A673 (cell line): ENCODE measurements around the gene BEGAIN. TPM values are rescaled to one million over a fixed set of nuclear protein-coding genes. Genes with fewer than 3 reads are reported as not detected.

Experiments
- BruUV-seq: library from RNA; stranded (reverse); fragments of 400-500 nt; replicated peaks from 2 replicates; lab custom pipeline; 2021; lab: Mats Ljungman, UMichigan
- CTCF ChIA-PET: fragments of 300-600 bp; sonication (Branson Sonifier 250); formaldehyde crosslinking; loops from one replicate; lab custom pipeline; 2022; ENCODE audit warnings: antibody characterized with exemption; lab: Charles Lee
- POLR2A ChIA-PET: fragments of 300-600 bp; sonication (Branson Sonifier 250); formaldehyde crosslinking; loops from one replicate; lab custom pipeline; 2022; ENCODE audit warnings: antibody characterized with exemption; ENCODE audit not compliant: low non-redundant PET; lab: Charles Lee
- DNase-seq: peaks from one replicate; pipeline ENCODE4 v3.0.0-alpha.2; 2015; ENCODE audit warnings: low spot score
- H3K27ac ChIP-seq: fragments of 200-600 bp; sonication (generic); 2 replicates; pipeline ENCODE4 v1.5.1; 2016; ENCODE audit warnings: mixed run types, low read depth, mild to moderate bottlenecking, mixed read lengths, antibody characterized with exemption, low read length; ENCODE audit not compliant: poor library complexity, severe bottlenecking
- H3K27me3 ChIP-seq: fragments of 200-600 bp; sonication (generic); replicated peaks from 2 replicates; pipeline ENCODE4 v1.6.1; 2017; ENCODE audit warnings: mixed run types, low read depth, mild to moderate bottlenecking, mixed read lengths, antibody characterized with exemption, low read length; ENCODE audit not compliant: insufficient read depth, poor library complexity
- H3K36me3 ChIP-seq: fragments of 200-600 bp; sonication (generic); 2 replicates; pipeline ENCODE4 v1.6.1; 2016; ENCODE audit warnings: mixed run types, mild to moderate bottlenecking, mixed read lengths, antibody characterized with exemption, low read length; ENCODE audit not compliant: insufficient read depth, poor library complexity, severe bottlenecking
- H3K4me1 ChIP-seq: fragments of 200-600 bp; sonication (generic); 2 replicates; pipeline ENCODE4 v1.6.1; 2017; ENCODE audit warnings: mixed run types, mild to moderate bottlenecking, mixed read lengths, antibody characterized with exemption, low read length; ENCODE audit not compliant: insufficient read depth, poor library complexity, severe bottlenecking
- H3K4me3 ChIP-seq: fragments of 200-600 bp; sonication (generic); 2 replicates; pipeline ENCODE4 v1.5.1; 2016; ENCODE audit warnings: low read depth, mixed run types, mild to moderate bottlenecking, mixed read lengths, low read length; ENCODE audit not compliant: poor library complexity, severe bottlenecking
- H3K9me3 ChIP-seq: fragments of 200-600 bp; sonication (generic); 2 replicates; pipeline ENCODE4 v1.6.1; 2016; ENCODE audit warnings: mixed run types, low read depth, mild to moderate bottlenecking, mixed read lengths, antibody characterized with exemption, low read length; ENCODE audit not compliant: poor library complexity, severe bottlenecking
- EZH2 ChIP-seq: fragments of 200-600 bp; sonication (generic); IDR thresholded peaks from 2 replicates; pipeline ENCODE4 v1.6.1; 2017; ENCODE audit warnings: borderline replicate concordance, low read depth, mild to moderate bottlenecking, mixed read lengths, antibody characterized with exemption, low read length; ENCODE audit not compliant: poor library complexity, severe bottlenecking
- intact Hi-C: fragments of 100-400 bp; cut with micrococcal nuclease; formaldehyde crosslinking; loops from one replicate; pipeline ENCODE4 v1.10.0; 2022; ENCODE audit not compliant: unreplicated experiment
- total RNA-seq: library from RNA; stranded (reverse); gene quantifications from 2 replicates; pipeline ENCODE4 v1.2.3, GENCODE V29; 2021
- TF ChIP-seq, protein P1 (sequence below): fragments of 300-800, 200-600 bp; sonication (generic); conservative IDR thresholded peaks from 2 replicates; pipeline ENCODE4 v1.5.1; 2017; ENCODE audit warnings: low read depth, mild to moderate bottlenecking, antibody characterized with exemption, low read length, moderate library complexity, mixed read lengths

BEGAIN gene
- total RNA-seq, 1 experiment from 2014 or later = 0.84 TPM

DNA sequence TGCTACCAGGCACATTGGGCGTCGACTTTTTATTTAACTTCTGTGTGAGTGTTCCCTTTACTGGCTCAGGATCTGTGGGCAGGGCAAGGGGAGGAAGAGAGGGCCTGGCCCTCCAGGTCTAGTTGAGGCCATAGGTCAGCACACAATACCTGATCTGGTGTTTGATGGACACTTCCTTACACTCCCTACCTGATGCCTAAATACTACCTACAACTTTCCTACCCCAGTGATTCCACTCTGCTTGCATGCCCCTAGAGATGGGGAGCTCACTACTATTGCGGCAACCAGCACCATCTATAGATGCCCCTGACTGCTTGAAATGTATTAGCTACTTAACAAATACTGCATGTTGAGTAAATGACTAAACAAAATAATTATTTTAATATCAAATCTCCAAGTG, 20.8 kb upstream of the BEGAIN start:
- Histone ChIP-seq H3K36me3 (no peaks in the 10 kb centered on the region), H3K27ac (no peak overlapping the region), H3K27me3 (no peaks in the 10 kb centered on the region), H3K9me3 (no peaks in the 10 kb centered on the region), H3K4me3 (no peak overlapping the region), H3K4me1 (no peaks in the 10 kb centered on the region)
- BruUV-seq = no TSS peak
- TF ChIP-seq, protein P1, sequence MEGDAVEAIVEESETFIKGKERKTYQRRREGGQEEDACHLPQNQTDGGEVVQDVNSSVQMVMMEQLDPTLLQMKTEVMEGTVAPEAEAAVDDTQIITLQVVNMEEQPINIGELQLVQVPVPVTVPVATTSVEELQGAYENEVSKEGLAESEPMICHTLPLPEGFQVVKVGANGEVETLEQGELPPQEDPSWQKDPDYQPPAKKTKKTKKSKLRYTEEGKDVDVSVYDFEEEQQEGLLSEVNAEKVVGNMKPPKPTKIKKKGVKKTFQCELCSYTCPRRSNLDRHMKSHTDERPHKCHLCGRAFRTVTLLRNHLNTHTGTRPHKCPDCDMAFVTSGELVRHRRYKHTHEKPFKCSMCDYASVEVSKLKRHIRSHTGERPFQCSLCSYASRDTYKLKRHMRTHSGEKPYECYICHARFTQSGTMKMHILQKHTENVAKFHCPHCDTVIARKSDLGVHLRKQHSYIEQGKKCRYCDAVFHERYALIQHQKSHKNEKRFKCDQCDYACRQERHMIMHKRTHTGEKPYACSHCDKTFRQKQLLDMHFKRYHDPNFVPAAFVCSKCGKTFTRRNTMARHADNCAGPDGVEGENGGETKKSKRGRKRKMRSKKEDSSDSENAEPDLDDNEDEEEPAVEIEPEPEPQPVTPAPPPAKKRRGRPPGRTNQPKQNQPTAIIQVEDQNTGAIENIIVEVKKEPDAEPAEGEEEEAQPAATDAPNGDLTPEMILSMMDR = no peak
- no peak for TF ChIP-seq EZH2
- POLR2A ChIA-PET = no interaction called here
- intact Hi-C loops = no loop called here
- CTCF ChIA-PET = no interaction called here
- DNase-seq = no peak

DNA sequence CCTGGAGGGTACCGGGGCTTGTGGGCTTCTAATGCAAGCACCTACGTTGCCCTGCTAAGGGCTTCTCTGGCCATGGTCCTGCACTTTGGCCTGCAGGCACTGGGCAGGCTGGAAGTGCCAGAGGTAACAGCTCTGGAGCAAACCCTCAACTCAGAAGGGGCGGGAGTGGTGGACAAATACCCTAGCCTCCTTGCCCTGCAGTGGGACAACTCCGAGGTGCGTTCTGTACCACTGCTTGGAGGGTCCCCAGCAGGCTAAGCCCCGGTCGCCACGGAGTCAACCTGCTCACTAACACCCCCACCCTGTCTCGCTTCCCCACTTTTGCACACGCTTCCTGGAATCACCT, 20.4 kb upstream of the BEGAIN start:
- TF ChIP-seq EZH2 = no peak
- TF ChIP-seq, protein P1 = no peak
- H3K4me3 ChIP-seq = no peak overlapping the region
- POLR2A ChIA-PET = no interaction called here
- no peaks in the 10 kb centered on the region for H3K27me3 ChIP-seq
- CTCF ChIA-PET = no interaction called here
- no peaks in the 10 kb centered on the region for H3K4me1 ChIP-seq
- H3K27ac ChIP-seq = no peak overlapping the region
- no peaks in the 10 kb centered on the region for H3K9me3 ChIP-seq
- DNase-seq = no peak
- BruUV-seq = no TSS peak
- intact Hi-C loops = no loop called here
- no peaks in the 10 kb centered on the region for H3K36me3 ChIP-seq

DNA sequence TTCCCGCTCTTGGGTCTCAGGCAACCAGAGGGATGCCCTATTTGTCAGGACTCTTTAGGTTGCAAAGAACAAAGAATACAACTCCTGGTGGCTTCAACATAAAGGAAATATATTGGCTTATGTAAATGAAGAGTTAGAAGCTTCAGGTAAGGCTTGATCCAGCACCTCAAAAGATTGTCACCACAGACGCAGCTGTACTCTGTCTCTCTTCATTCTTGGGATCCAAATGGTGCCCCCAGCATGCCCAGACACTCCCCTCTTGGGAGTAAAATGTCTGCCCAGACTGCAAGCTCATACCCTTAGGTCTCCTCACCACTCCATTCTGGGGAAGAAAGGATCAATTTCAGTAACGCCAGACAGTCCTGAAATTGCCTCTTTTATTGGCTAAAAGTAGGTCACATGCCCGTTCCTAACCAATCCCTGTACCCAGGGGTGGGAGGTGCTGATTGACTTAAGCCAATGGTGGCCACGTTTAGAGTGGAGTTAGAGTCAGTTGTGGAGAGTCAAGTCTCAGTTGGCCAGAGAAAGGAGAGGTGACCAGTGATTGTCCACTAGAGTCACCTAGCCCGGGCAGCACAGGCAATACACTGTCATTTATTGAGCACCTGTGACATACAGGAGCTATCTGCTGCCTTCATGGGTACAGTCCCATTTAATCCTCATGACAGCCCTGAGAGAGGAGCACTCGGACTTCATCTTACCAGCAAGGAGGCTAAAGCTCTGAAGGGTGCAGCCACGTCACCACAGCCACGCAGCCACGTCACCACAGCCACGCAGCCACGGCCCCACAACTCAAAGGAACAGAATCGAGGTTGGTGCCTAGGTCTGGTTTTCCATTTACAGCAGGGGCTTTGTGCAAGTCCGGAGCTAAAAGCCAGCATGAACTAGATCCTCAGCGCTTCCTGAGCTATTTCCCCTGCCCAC, 19.7 kb upstream of the BEGAIN start:
- intact Hi-C loops = no loop called here
- Histone ChIP-seq H3K9me3 (no peaks in the 10 kb centered on the region), H3K27ac (no peak overlapping the region), H3K4me1 (no peaks in the 10 kb centered on the region), H3K27me3 (no peaks in the 10 kb centered on the region), H3K4me3 (no peak overlapping the region), H3K36me3 (no peaks in the 10 kb centered on the region)
- TF ChIP-seq, protein P1 = no peak
- TF ChIP-seq EZH2 = no peak
- POLR2A ChIA-PET = no interaction called here
- BruUV-seq = no TSS peak
- DNase-seq = no peak
- CTCF ChIA-PET = no interaction called here
